GM10248 (cell line): ENCODE data around the gene VAV1.

ENCODE experiments used
- CTCF ChIA-PET: fragments of 300-600 bp; sonication (Branson Sonifier 250); formaldehyde crosslinking; extraction: SDS; loops from one replicate; lab custom pipeline; 2021; ENCODE audit warnings: antibody characterized with exemption; lab: Yijun Ruan, JAX
- POLR2A ChIA-PET: fragments of 350-650 bp; sonication (Branson Sonifier 250); formaldehyde crosslinking; extraction: SDS; loops from one replicate; lab custom pipeline; 2020; ENCODE audit warnings: antibody characterized with exemption; lab: Yijun Ruan, JAX
- DNase-seq: peaks from one replicate; pipeline ENCODE4 v3.0.0; 2012; ENCODE audit errors: extremely low spot score
- CTCF ChIP-seq: IDR thresholded peaks from 2 replicates; pipeline ENCODE4 v1.5.1; 2012; ENCODE audit warnings: mild to moderate bottlenecking, low read depth; ENCODE audit errors: extremely low read depth, missing control alignments, control extremely low read depth

The VAV1 gene

GRCh38 chr19:6787393-6787792 is 14.9 kb downstream of the VAV1 start:
- no peak for TF ChIP-seq CTCF
- no peak for DNase-seq
- ChIA-PET POLR2A (no interaction called here), CTCF (no interaction called here)

- ChIA-PET POLR2A (interaction anchor here (0.7 kb wide), 1 partner anchor 12 kb away, joined by 3 read pairs; no protein-coding TSS in a partner anchor), CTCF (no interaction called here)
- TF ChIP-seq CTCF = no peak
- DNase-seq = no peak
These were observed 16.4 kb downstream of the VAV1 start for GRCh38 chr19:6788896-6789295.

- no peak for DNase-seq
- no peak for TF ChIP-seq CTCF
- POLR2A ChIA-PET = no interaction called here
- CTCF ChIA-PET = interaction anchor here (0.9 to 2.7 kb wide), 5 partner anchors 8 to 309 kb away, joined by 3 to 11 read pairs (median 3); partner anchors contain the start of genes DENND1C and VAV1
These were observed 18.0 kb downstream of the VAV1 start for GRCh38 chr19:6790194-6791128.

- no peak for TF ChIP-seq CTCF
- no peak for DNase-seq
- ChIA-PET POLR2A (no interaction called here), CTCF (interaction anchor here (1.1 to 2.7 kb wide), 3 partner anchors 9 to 309 kb away, joined by 3 to 11 read pairs (median 4); partner anchors contain the start of genes DENND1C and VAV1)
These were observed 18.7 kb downstream of the VAV1 start for GRCh38 chr19:6791237-6791636.

- POLR2A ChIA-PET = no interaction called here
- no peak for DNase-seq
- CTCF ChIA-PET = interaction anchor here (2.7 kb wide), 1 partner anchor 21 kb away, joined by 11 read pairs; the partner anchor contains the start of gene VAV1
- TF ChIP-seq CTCF = no peak
These were observed 20.9 kb downstream of the VAV1 start for GRCh38 chr19:6793411-6793810.

- TF ChIP-seq CTCF = no peak
- no peak for DNase-seq
- CTCF ChIA-PET = no interaction called here
- POLR2A ChIA-PET = no interaction called here
These were observed 21.5 kb downstream of the VAV1 start for GRCh38 chr19:6793973-6794372.
